ENCODE results near the gene CCN5. TPM values are rescaled to one million over a fixed set of nuclear protein-coding genes. Genes with fewer than 3 reads are reported as not detected.

The CCN5 gene
- total RNA-seq, 1 donor from 2014 or later: 112 TPM

- H3K27me3 ChIP-seq: no peaks in the 10 kb centered on the region
- TF ChIP-seq, protein P1, sequence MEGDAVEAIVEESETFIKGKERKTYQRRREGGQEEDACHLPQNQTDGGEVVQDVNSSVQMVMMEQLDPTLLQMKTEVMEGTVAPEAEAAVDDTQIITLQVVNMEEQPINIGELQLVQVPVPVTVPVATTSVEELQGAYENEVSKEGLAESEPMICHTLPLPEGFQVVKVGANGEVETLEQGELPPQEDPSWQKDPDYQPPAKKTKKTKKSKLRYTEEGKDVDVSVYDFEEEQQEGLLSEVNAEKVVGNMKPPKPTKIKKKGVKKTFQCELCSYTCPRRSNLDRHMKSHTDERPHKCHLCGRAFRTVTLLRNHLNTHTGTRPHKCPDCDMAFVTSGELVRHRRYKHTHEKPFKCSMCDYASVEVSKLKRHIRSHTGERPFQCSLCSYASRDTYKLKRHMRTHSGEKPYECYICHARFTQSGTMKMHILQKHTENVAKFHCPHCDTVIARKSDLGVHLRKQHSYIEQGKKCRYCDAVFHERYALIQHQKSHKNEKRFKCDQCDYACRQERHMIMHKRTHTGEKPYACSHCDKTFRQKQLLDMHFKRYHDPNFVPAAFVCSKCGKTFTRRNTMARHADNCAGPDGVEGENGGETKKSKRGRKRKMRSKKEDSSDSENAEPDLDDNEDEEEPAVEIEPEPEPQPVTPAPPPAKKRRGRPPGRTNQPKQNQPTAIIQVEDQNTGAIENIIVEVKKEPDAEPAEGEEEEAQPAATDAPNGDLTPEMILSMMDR (IDR thresholded peaks at IDR 0.05): no peak
- H3K27ac ChIP-seq: no peak overlapping the region
- H3K4me1 ChIP-seq: no peaks in the 10 kb centered on the region
- no peak for ATAC-seq
- no peak overlapping the region for H3K4me3 ChIP-seq
- no peaks in the 10 kb centered on the region for H3K9me3 ChIP-seq
- H3K36me3 ChIP-seq: no peaks in the 10 kb centered on the region
- DNase-seq: no peak
- intact Hi-C loops (cut with DNase I): no loop called here
Observed at GRCh38 chr20:44737116-44737515, 21.9 kb downstream of the CCN5 start.

- Histone ChIP-seq H3K4me3 (no peak overlapping the region), H3K27me3 (no peaks in the 10 kb centered on the region), H3K27ac (no peak overlapping the region), H3K4me1 (no peaks in the 10 kb centered on the region), H3K36me3 (no peaks in the 10 kb centered on the region), H3K9me3 (no peaks in the 10 kb centered on the region)
- TF ChIP-seq, protein P1 (IDR thresholded peaks at IDR 0.05): no peak
- no peak for DNase-seq
- peak; percentile 66 for ATAC-seq
- intact Hi-C loops (cut with DNase I): no loop called here
Observed at GRCh38 chr20:44738813-44739477, 23.8 kb downstream of the CCN5 start.

- intact Hi-C loops (cut with DNase I): no loop called here
- DNase-seq: no peak
Observed at GRCh38 chr20:44739942-44740341, 24.8 kb downstream of the CCN5 start.

GRCh38 chr20:44742304-44743079 is 27.3 kb downstream of the CCN5 start:
- Histone ChIP-seq H3K36me3 (no peaks in the 10 kb centered on the region), H3K4me3 (no peak overlapping the region), H3K4me1 (peaks cover 15% of the 10 kb centered on the region), H3K9me3 (no peaks in the 10 kb centered on the region), H3K27me3 (peaks cover 9% of the 10 kb centered on the region), H3K27ac (no peak overlapping the region)
- ATAC-seq: no peak
- TF ChIP-seq, protein P1 (IDR thresholded peaks at IDR 0.05): no peak
- intact Hi-C loops (cut with DNase I): no loop called here
- no peak for DNase-seq

More at GRCh38 chr20:44739942-44740341, 24.8 kb downstream of the CCN5 start:
- H3K9me3 ChIP-seq: no peaks in the 10 kb centered on the region
- H3K27me3 ChIP-seq: no peaks in the 10 kb centered on the region
- H3K36me3 ChIP-seq: no peaks in the 10 kb centered on the region
- no peaks in the 10 kb centered on the region for H3K4me1 ChIP-seq
- H3K27ac ChIP-seq: no peak overlapping the region
- H3K4me3 ChIP-seq: no peak overlapping the region
- ATAC-seq: no peak
- TF ChIP-seq, protein P1 (IDR thresholded peaks at IDR 0.05): no peak

DNA sequence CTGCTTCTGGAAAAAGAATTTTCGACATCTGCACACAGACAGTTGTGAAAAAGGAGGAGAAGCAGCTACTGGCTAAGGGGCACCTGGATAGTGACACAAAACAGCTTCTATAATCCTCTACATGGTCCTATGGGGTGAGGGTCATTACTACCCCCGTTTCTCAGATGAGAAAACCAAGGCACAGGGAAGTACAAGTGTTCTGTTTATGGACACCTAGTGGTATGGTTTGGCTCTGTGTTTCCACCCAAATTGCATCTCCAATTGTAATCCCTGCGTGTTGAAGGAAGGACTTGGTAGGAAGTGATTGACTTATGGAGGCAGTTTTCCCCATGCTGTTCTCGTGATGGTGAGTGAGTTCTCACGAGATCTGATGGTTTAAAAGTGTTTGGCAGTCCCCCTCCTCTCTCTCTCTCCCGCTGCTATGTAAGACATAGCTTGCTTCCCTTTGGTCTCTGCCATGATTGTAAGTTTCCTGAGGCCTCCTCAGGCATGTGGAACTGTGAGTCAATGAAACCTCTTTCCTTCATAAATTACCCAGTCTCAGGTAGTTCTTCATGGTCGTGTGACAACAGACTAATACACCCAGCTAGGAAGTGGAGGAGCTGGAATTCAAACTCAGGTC is 28.0 kb downstream of the CCN5 start:
- no peaks in the 10 kb centered on the region for H3K9me3 ChIP-seq
- no peaks in the 10 kb centered on the region for H3K36me3 ChIP-seq
- peaks cover 20% of the 10 kb centered on the region for H3K4me1 ChIP-seq
- intact Hi-C loops (cut with DNase I): no loop called here
- peaks cover 9% of the 10 kb centered on the region for H3K27me3 ChIP-seq
- no peak for ATAC-seq
- H3K4me3 ChIP-seq: no peak overlapping the region
- TF ChIP-seq, protein P1 (IDR thresholded peaks at IDR 0.05): no peak
- no peak overlapping the region for H3K27ac ChIP-seq
- no peak for DNase-seq
